ENCODE measurements around the gene AKR7A3.

GRCh38 chr1:19327301-19327700 lies 38.7 kb upstream of the AKR7A3 start:
- TF ChIP-seq CTCF (IDR thresholded peaks at IDR 0.05) (no peak), POLR2A (IDR thresholded peaks at IDR 0.05) (no peak)
